ENCODE results near the gene HNRNPA2B1.

DNA sequence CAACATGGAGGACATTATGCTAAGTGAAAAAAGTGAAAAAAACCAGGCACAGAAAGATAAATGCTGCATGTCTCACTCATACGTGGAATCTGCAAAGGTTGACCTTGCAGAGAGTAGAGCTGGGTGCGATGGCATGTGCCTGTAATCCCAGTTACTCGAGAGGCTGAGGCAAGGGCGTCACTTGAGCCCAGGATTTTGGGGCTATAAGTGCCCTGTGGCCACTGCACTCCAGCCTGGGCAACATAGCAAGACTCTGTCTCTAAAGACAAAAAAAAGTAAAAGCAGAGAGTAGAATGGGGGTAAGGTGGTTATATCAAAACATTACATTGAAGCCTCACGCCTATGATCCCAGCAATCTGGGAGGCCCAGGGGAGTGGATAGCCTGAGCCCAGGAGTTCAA is 23.8 kb upstream of the HNRNPA2B1 start:
- no peak for TF ChIP-seq POLR2AphosphoS5 (IDR thresholded peaks at IDR 0.05)
- TF ChIP-seq, protein P1, sequence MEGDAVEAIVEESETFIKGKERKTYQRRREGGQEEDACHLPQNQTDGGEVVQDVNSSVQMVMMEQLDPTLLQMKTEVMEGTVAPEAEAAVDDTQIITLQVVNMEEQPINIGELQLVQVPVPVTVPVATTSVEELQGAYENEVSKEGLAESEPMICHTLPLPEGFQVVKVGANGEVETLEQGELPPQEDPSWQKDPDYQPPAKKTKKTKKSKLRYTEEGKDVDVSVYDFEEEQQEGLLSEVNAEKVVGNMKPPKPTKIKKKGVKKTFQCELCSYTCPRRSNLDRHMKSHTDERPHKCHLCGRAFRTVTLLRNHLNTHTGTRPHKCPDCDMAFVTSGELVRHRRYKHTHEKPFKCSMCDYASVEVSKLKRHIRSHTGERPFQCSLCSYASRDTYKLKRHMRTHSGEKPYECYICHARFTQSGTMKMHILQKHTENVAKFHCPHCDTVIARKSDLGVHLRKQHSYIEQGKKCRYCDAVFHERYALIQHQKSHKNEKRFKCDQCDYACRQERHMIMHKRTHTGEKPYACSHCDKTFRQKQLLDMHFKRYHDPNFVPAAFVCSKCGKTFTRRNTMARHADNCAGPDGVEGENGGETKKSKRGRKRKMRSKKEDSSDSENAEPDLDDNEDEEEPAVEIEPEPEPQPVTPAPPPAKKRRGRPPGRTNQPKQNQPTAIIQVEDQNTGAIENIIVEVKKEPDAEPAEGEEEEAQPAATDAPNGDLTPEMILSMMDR (IDR thresholded peaks at IDR 0.05): no peak

All from transverse colon (tissue), 4 donors.